Caco-2 (cell line): Measurements from ENCODE around the gene FAM131B. TPM values are rescaled to one million over a fixed set of nuclear protein-coding genes. Genes with fewer than 3 reads are reported as not detected.

ENCODE experiments used
- BruUV-seq: library from RNA; stranded (reverse); fragments of 400-500 nt; replicated peaks from 2 replicates; lab custom pipeline; 2021; lab: Mats Ljungman, UMichigan
- CTCF ChIA-PET: fragments of 300-600 bp; sonication (Branson Sonifier 250); formaldehyde crosslinking; loops from one replicate; lab custom pipeline; 2022; ENCODE audit warnings: antibody characterized with exemption; lab: Charles Lee
- POLR2A ChIA-PET: fragments of 300-600 bp; sonication (Branson Sonifier 250); formaldehyde crosslinking; loops from one replicate; lab custom pipeline; 2022; ENCODE audit warnings: antibody characterized with exemption; lab: Charles Lee
- DNase-seq, 2 experiments: peaks; one replicate each; pipeline versions ENCODE4 v3.0.0 to v3.0.0-alpha.2; 2020 to 2022
- H3K27me3 ChIP-seq: replicated peaks from 2 replicates; pipeline ENCODE4 v1.6.0; 2011; ENCODE audit warnings: low read length; ENCODE audit not compliant: control insufficient read depth, insufficient read depth
- H3K36me3 ChIP-seq: 2 replicates; pipeline ENCODE4 v1.5.1; 2011; ENCODE audit warnings: low read length; ENCODE audit not compliant: control insufficient read depth, insufficient read depth
- H3K4me1 ChIP-seq: fragments of 250-450 bp; sonication (Bioruptor Pico); 2 replicates; pipeline ENCODE4 v1.5.1; 2020; ENCODE audit warnings: mild to moderate bottlenecking
- H3K4me3 ChIP-seq: 2 replicates; pipeline ENCODE4 v1.5.1; 2011; ENCODE audit warnings: low read depth, mild to moderate bottlenecking, control low read depth, low read length
- H3K9me3 ChIP-seq: fragments of 250-450 bp; sonication (Bioruptor Pico); 2 replicates; pipeline ENCODE4 v1.5.1; 2020; ENCODE audit warnings: mild to moderate bottlenecking, moderate library complexity
- H3K27ac Mint-ChIP-seq: one replicate; pipeline ENCODE4 v1.8.0; 2022; ENCODE audit warnings: mixed read lengths; ENCODE audit not compliant: unreplicated experiment
- H3K27me3 Mint-ChIP-seq: one replicate; pipeline ENCODE4 v1.8.0; 2022; ENCODE audit warnings: mixed read lengths; ENCODE audit not compliant: insufficient read depth, unreplicated experiment
- H3K36me3 Mint-ChIP-seq: one replicate; pipeline ENCODE4 v1.8.0; 2022; ENCODE audit warnings: mild to moderate bottlenecking, mixed read lengths; ENCODE audit not compliant: insufficient read depth, unreplicated experiment
- H3K4me1 Mint-ChIP-seq: one replicate; pipeline ENCODE4 v1.8.0; 2022; ENCODE audit warnings: low read depth, mixed read lengths; ENCODE audit not compliant: unreplicated experiment
- H3K4me3 Mint-ChIP-seq: one replicate; pipeline ENCODE4 v1.8.0; 2022; ENCODE audit warnings: mild to moderate bottlenecking, moderate library complexity, mixed read lengths; ENCODE audit not compliant: unreplicated experiment
- H3K9me3 Mint-ChIP-seq: one replicate; pipeline ENCODE4 v1.8.0; 2022; ENCODE audit warnings: mixed read lengths; ENCODE audit not compliant: unreplicated experiment
- intact Hi-C: fragments of 100-400 bp; cut with micrococcal nuclease; formaldehyde crosslinking; loops from one replicate; pipeline ENCODE4 v1.10.0; 2022; ENCODE audit not compliant: unreplicated experiment
- total RNA-seq: library from RNA; stranded (reverse); gene quantifications from 2 replicates; pipeline ENCODE4 v1.2.3, GENCODE V29; 2022
- TF ChIP-seq, protein P1 (sequence below), 2 experiments: fragments of 200-600 bp in 1 of 2; IDR thresholded peaks; 1 replicate in 1 of 2; 2 replicates in 1 of 2; pipeline versions ENCODE4 v1.5.1 to v1.8.0; 2011 to 2022; ENCODE audit warnings: antibody characterized with exemption in 1 of 2, control low read depth in 1 of 2, inconsistent platforms in 1 of 2, low read depth in 1 of 2, low read length in 1 of 2, mild to moderate bottlenecking in 1 of 2, moderate library complexity in 1 of 2; ENCODE audit not compliant: insufficient read depth in 1 of 2, severe bottlenecking in 1 of 2, unreplicated experiment in 1 of 2

Gene FAM131B
- total RNA-seq, 1 experiment from 2014 or later, result 22.3 TPM

DNA sequence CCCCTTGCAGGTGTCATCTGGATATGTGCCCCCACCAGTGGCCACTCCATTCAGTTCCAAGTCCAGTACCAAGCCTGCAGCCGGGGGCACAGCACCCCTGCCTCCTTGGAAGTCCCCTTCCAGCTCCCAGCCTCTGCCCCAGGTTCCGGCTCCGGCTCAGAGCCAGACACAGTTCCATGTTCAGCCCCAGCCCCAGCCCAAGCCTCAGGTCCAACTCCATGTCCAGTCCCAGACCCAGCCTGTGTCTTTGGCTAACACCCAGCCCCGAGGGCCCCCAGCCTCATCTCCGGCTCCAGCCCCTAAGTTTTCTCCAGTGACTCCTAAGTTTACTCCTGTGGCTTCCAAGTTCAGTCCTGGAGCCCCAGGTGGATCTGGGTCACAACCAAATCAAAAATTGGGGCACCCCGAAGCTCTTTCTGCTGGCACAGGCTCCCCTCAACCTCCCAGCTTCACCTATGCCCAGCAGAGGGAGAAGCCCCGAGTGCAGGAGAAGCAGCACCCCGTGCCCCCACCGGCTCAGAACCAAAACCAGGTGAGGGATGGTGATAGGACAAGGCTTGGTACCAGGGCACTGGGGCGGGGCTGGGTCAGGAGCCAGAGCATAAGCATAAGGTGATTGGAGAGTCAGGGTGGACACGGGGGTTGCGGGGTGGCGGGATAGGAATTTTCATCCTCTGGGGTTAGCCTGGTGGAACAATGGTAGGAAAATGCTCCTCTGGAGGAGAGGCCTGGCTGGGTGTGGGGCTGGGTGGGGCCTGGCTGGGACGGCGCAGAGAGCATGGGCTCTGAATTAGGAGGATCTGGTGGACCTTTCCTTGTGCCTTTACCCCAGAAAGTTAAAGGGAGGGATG, 20.5 kb upstream of the FAM131B start:
- no peaks in the 10 kb centered on the region for H3K9me3 Mint-ChIP-seq
- POLR2A ChIA-PET, result no interaction called here
- peak overlapping the region; percentile 85 for H3K4me3 Mint-ChIP-seq
- H3K4me1 Mint-ChIP-seq, result peaks cover 14% of the 10 kb centered on the region
- Histone ChIP-seq H3K9me3 (no peaks in the 10 kb centered on the region), H3K27me3 (no peaks in the 10 kb centered on the region), H3K4me1 (peaks cover 45% of the 10 kb centered on the region), H3K36me3 (peaks cover 4% of the 10 kb centered on the region), H3K4me3 (no peak overlapping the region)
- intact Hi-C loops, result no loop called here
- CTCF ChIA-PET, result no interaction called here
- H3K27ac Mint-ChIP-seq, result peak overlapping the region; percentile 7
- TF ChIP-seq, protein P1, sequence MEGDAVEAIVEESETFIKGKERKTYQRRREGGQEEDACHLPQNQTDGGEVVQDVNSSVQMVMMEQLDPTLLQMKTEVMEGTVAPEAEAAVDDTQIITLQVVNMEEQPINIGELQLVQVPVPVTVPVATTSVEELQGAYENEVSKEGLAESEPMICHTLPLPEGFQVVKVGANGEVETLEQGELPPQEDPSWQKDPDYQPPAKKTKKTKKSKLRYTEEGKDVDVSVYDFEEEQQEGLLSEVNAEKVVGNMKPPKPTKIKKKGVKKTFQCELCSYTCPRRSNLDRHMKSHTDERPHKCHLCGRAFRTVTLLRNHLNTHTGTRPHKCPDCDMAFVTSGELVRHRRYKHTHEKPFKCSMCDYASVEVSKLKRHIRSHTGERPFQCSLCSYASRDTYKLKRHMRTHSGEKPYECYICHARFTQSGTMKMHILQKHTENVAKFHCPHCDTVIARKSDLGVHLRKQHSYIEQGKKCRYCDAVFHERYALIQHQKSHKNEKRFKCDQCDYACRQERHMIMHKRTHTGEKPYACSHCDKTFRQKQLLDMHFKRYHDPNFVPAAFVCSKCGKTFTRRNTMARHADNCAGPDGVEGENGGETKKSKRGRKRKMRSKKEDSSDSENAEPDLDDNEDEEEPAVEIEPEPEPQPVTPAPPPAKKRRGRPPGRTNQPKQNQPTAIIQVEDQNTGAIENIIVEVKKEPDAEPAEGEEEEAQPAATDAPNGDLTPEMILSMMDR (IDR thresholded peaks at IDR 0.05; ENCODE audit: insufficient read depth in 1 of 2, low read depth in 1 of 2, low read length in 1 of 2, severe bottlenecking in 1 of 2, unreplicated experiment in 1 of 2), result no peak
- H3K36me3 Mint-ChIP-seq, result peaks cover 24% of the 10 kb centered on the region
- no peak for DNase-seq
- no TSS peak for BruUV-seq
- no peaks in the 10 kb centered on the region for H3K27me3 Mint-ChIP-seq

DNA sequence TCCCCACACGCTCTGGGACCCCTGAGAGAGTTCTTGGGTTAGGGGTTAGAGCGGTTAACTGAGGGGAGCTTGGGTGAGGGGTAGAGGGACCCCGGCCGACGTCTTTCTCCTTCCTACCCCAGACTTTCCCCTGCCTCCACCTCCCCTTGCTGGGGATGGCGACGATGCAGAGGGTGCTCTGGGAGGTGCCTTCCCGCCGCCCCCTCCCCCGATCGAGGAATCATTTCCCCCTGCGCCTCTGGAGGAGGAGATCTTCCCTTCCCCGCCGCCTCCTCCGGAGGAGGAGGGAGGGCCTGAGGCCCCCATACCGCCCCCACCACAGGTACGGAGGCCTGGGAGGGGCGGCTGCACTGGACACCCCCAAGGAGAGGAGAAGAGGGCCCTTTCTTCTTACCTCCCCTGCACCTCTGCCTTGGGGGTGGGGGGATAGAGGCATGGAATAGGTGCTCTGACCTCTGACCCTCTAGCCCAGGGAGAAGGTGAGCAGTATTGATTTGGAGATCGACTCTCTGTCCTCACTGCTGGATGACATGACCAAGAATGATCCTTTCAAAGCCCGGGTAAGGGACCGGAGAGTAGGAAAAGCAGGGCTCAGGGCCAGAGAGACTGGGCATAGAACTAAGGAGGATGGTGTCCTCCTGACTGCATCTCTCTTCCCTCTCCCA, 19.7 kb upstream of the FAM131B start:
- H3K36me3 Mint-ChIP-seq, result peaks cover 18% of the 10 kb centered on the region
- Histone ChIP-seq H3K27me3 (no peaks in the 10 kb centered on the region), H3K36me3 (peaks cover 1% of the 10 kb centered on the region), H3K4me1 (peaks cover 45% of the 10 kb centered on the region), H3K4me3 (peak overlapping the region; percentile 70), H3K9me3 (no peaks in the 10 kb centered on the region)
- H3K4me1 Mint-ChIP-seq, result peaks cover 14% of the 10 kb centered on the region
- ChIA-PET POLR2A (no interaction called here), CTCF (interaction anchor here (0.6 to 0.7 kb wide), 2 partner anchors 34 to 94 kb away, joined by 3 to 4 read pairs; partner anchors contain the start of gene CASP2)
- no peaks in the 10 kb centered on the region for H3K27me3 Mint-ChIP-seq
- DNase-seq, result no peak
- H3K27ac Mint-ChIP-seq, result peak overlapping the region; percentile 7
- H3K4me3 Mint-ChIP-seq, result peak overlapping the region; percentile 85
- intact Hi-C loops, result no loop called here
- TF ChIP-seq, protein P1 (IDR thresholded peaks at IDR 0.05; ENCODE audit: insufficient read depth in 1 of 2, low read depth in 1 of 2, low read length in 1 of 2, severe bottlenecking in 1 of 2, unreplicated experiment in 1 of 2), result no peak
- H3K9me3 Mint-ChIP-seq, result no peaks in the 10 kb centered on the region
- no TSS peak for BruUV-seq

DNA sequence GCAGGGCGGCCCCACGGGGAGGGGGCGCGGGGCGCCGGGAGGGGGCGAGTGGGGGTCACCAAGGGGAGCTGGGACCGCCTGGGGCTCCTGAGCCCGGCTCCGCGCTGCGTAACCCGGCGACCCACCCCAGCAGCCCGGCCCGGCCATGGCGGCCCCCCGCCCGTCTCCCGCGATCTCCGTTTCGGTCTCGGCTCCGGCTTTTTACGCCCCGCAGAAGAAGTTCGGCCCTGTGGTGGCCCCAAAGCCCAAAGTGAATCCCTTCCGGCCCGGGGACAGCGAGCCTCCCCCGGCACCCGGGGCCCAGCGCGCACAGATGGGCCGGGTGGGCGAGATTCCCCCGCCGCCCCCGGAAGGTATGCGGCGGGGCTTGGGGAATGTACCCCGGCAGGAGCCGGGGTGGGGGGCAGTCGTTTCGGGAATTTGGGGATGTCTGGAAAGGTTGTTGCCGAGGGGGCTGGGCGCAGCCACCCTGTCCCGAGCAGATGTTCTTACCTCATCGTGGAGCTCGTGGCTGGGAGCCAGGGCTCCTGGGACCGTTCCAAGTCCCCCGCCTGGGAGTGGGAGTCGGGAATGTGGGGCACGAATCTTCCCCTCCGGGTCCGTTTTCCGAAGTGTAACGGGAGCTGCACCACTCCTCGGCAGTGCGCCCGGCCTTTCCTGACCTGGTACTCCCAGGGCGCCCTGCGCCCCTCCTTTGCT, 19.1 kb upstream of the FAM131B start:
- Histone ChIP-seq H3K9me3 (no peaks in the 10 kb centered on the region), H3K4me3 (peak overlapping the region; percentile 70), H3K4me1 (peaks cover 45% of the 10 kb centered on the region), H3K36me3 (peaks cover 1% of the 10 kb centered on the region), H3K27me3 (no peaks in the 10 kb centered on the region)
- H3K4me1 Mint-ChIP-seq, result peaks cover 14% of the 10 kb centered on the region
- H3K4me3 Mint-ChIP-seq, result peak overlapping the region; percentile 85
- CTCF ChIA-PET, result interaction anchor here (0.6 to 0.7 kb wide), 2 partner anchors 35 to 93 kb away, joined by 3 to 4 read pairs; partner anchors contain the start of gene CASP2
- no peak overlapping the region for H3K27ac Mint-ChIP-seq
- TF ChIP-seq, protein P1 (IDR thresholded peaks at IDR 0.05; ENCODE audit: insufficient read depth in 1 of 2, low read depth in 1 of 2, low read length in 1 of 2, severe bottlenecking in 1 of 2, unreplicated experiment in 1 of 2), result no peak
- no peaks in the 10 kb centered on the region for H3K9me3 Mint-ChIP-seq
- no peaks in the 10 kb centered on the region for H3K27me3 Mint-ChIP-seq
- POLR2A ChIA-PET, result no interaction called here
- peaks cover 18% of the 10 kb centered on the region for H3K36me3 Mint-ChIP-seq
- DNase-seq, result no peak
- BruUV-seq, result TSS peak; percentile 37
- intact Hi-C loops, result loop anchor here (1.0 to 2.0 kb wide), 3 partner anchors 19 to 141 kb away; partner anchors contain the start of gene FAM131B
